CD4-positive, alpha-beta T cell treated with Interferon alpha-2 for 1 hour (primary cell): ENCODE data around the gene ELL3.
A peak's percentile ranks its signal among the peaks of the same experiment; 100 is the strongest.
"Not testable (repeated sequence)": the region's sequence is repeated elsewhere in the genome, so short reads cannot be mapped to it uniquely, and the experiment has no call there.

Source experiments
- DNase-seq, 2 donors: peaks; one replicate each; pipeline ENCODE4 v3.0.0-alpha.2; 2020 to 2022

ELL3 gene

GRCh38 chr15:43776718-43777266, at the start of gene ELL3:
Gene ELL3 (minus strand): TSS chr15:43776966. CDS start chr15:43776901, 65 bp downstream.
- peak; percentile 74 to 81 for DNase-seq

GRCh38 chr15:43826029-43826507, 49.3 kb upstream of the ELL3 start:
- DNase-seq, result no peak

- DNase-seq, result not testable (repeated sequence)
Observed at GRCh38 chr15:43825305-43825704, 48.5 kb upstream of the ELL3 start.

- DNase-seq, result peak; percentile 95
Observed at GRCh38 chr15:43824302-43825246, 47.8 kb upstream of the ELL3 start, which contains the start of gene MFAP1. Gene MFAP1 (minus strand): TSS chr15:43824690. CDS start chr15:43824569, 121 bp downstream.

- DNase-seq, result no peak
Observed at GRCh38 chr15:43821505-43821904, 44.7 kb upstream of the ELL3 start.

GRCh38 chr15:43815064-43815463, 38.3 kb upstream of the ELL3 start:
- not testable (repeated sequence) for DNase-seq

- peak in 1 of 2 donors; percentile 48 for DNase-seq
Observed at GRCh38 chr15:43808960-43809678, 32.4 kb upstream of the ELL3 start.

- DNase-seq, result no peak
Observed at GRCh38 chr15:43808435-43808950, 31.7 kb upstream of the ELL3 start.

GRCh38 chr15:43802676-43803075, 25.9 kb upstream of the ELL3 start:
- not testable (repeated sequence) for DNase-seq

GRCh38 chr15:43800286-43801141, 23.7 kb upstream of the ELL3 start, which contains the start of gene HYPK:
Gene HYPK (plus strand): TSS chr15:43800599. CDS start chr15:43800623, 24 bp downstream.
- peak; percentile 92 to 94 for DNase-seq

GRCh38 chr15:43799945-43800285, 23.1 kb upstream of the ELL3 start, which contains the start of gene SERINC4:
Gene SERINC4 (minus strand): TSS chr15:43800220. CDS start chr15:43799986, 234 bp downstream.
- no peak for DNase-seq

- no peak for DNase-seq
Observed at GRCh38 chr15:43799209-43799944, 22.6 kb upstream of the ELL3 start.

- DNase-seq, result no peak
Observed at GRCh38 chr15:43796566-43796965, 19.8 kb upstream of the ELL3 start.

GRCh38 chr15:43795997-43796396, 19.2 kb upstream of the ELL3 start:
- no peak for DNase-seq

- no peak for DNase-seq
Observed at GRCh38 chr15:43795197-43795596, 18.4 kb upstream of the ELL3 start.

GRCh38 chr15:43794269-43795037, 17.7 kb upstream of the ELL3 start:
- DNase-seq, result no peak

- no peak for DNase-seq
Observed at GRCh38 chr15:43793647-43794046, 16.9 kb upstream of the ELL3 start.

GRCh38 chr15:43792761-43793476, 16.2 kb upstream of the ELL3 start:
- DNase-seq, result peak; percentile 41 to 63

GRCh38 chr15:43791993-43792760, 15.4 kb upstream of the ELL3 start, which contains the start of gene SERF2:
Gene SERF2 (plus strand): TSS chr15:43792320. CDS start chr15:43792377, 57 bp downstream.
- peak; percentile 100 for DNase-seq
